Measurements from ENCODE around the gene ANGPTL4.
"Not testable (repeated sequence)": the region's sequence is repeated elsewhere in the genome, so short reads cannot be mapped to it uniquely, and the experiment has no call there.

ANGPTL4 gene

GRCh38 chr19:8389891-8390616 lies 26.1 kb downstream of the ANGPTL4 start, which contains the start of gene RAB11B:
RAB11B (plus strand) TSS chr19:8390360; CDS start chr19:8390417, 57 bp downstream.
- DNase-seq (ENCODE audit: low spot score), result peak; percentile 100

GRCh38 chr19:8390617-8390981 lies 26.6 kb downstream of the ANGPTL4 start:
- DNase-seq (ENCODE audit: low spot score), result peak; percentile 87

GRCh38 chr19:8391198-8392016 lies 27.5 kb downstream of the ANGPTL4 start:
- no peak for DNase-seq (ENCODE audit: low spot score)

- peak; percentile 40 for DNase-seq (ENCODE audit: low spot score)
Measured at GRCh38 chr19:8392017-8392591, 28.1 kb downstream of the ANGPTL4 start.

GRCh38 chr19:8393192-8393870 lies 29.4 kb downstream of the ANGPTL4 start:
- no peak for DNase-seq (ENCODE audit: low spot score)

GRCh38 chr19:8393871-8394250 lies 29.9 kb downstream of the ANGPTL4 start:
- DNase-seq (ENCODE audit: low spot score), result no peak

GRCh38 chr19:8395621-8396082 lies 31.7 kb downstream of the ANGPTL4 start:
- no peak for DNase-seq (ENCODE audit: low spot score)

GRCh38 chr19:8396185-8396562 lies 32.2 kb downstream of the ANGPTL4 start:
- DNase-seq (ENCODE audit: low spot score), result no peak

- DNase-seq (ENCODE audit: low spot score), result peak; percentile 64
Measured at GRCh38 chr19:8396563-8397203, 32.7 kb downstream of the ANGPTL4 start.

- no peak for DNase-seq (ENCODE audit: low spot score)
Measured at GRCh38 chr19:8397271-8397670, 33.3 kb downstream of the ANGPTL4 start.

- no peak for DNase-seq (ENCODE audit: low spot score)
Measured at GRCh38 chr19:8397746-8398310, 33.9 kb downstream of the ANGPTL4 start.

- DNase-seq (ENCODE audit: low spot score), result peak; percentile 90
Measured at GRCh38 chr19:8398311-8398771, 34.4 kb downstream of the ANGPTL4 start.

- DNase-seq (ENCODE audit: low spot score), result no peak
Measured at GRCh38 chr19:8399681-8400188, 35.8 kb downstream of the ANGPTL4 start.

GRCh38 chr19:8401981-8402411 lies 38.0 kb downstream of the ANGPTL4 start:
- DNase-seq (ENCODE audit: low spot score), result no peak

GRCh38 chr19:8403098-8403819 lies 39.3 kb downstream of the ANGPTL4 start:
- DNase-seq (ENCODE audit: low spot score), result no peak

GRCh38 chr19:8403820-8404109 lies 39.8 kb downstream of the ANGPTL4 start:
- DNase-seq (ENCODE audit: low spot score), result no peak

GRCh38 chr19:8404391-8405151 lies 40.6 kb downstream of the ANGPTL4 start:
- no peak for DNase-seq (ENCODE audit: low spot score)

GRCh38 chr19:8410718-8411117 lies 46.8 kb downstream of the ANGPTL4 start:
- DNase-seq (ENCODE audit: low spot score), result not testable (repeated sequence)

- DNase-seq (ENCODE audit: low spot score), result peak; percentile 97
Measured at GRCh38 chr19:8412783-8413628, 49.1 kb downstream of the ANGPTL4 start, which contains the start of gene MARCHF2. MARCHF2 (plus strand) TSS chr19:8413305; CDS start chr19:8421841, 8,536 bp downstream.
